K562 (cell line): ENCODE measurements around the gene CARM1. TPM values are rescaled to one million over a fixed set of nuclear protein-coding genes. Genes with fewer than 3 reads are reported as not detected.
"Not testable (repeated sequence)": the region's sequence is repeated elsewhere in the genome, so short reads cannot be mapped to it uniquely, and the experiment has no call there.

Experiments
- ATAC-seq: fragments of 200-7000 bp; cut with Tn5 transposase; 3 replicates; pipeline ENCODE4 v1.9.1; 2020; ENCODE audit warnings: moderate library complexity
- BruUV-seq: library from RNA; stranded (reverse); fragments of 400-500 nt; replicated peaks from 2 replicates; lab custom pipeline; 2021; lab: Mats Ljungman, UMichigan
- CTCF ChIA-PET: fragments of 300-600 bp; formaldehyde crosslinking; extraction: SDS; loops from one replicate; lab custom pipeline; 2021; ENCODE audit warnings: low intra/inter-chr PET ratio; lab: Yijun Ruan, JAX
- POLR2A ChIA-PET: fragments of 300-600, 350-650 bp; sonication (Branson Sonifier 250); formaldehyde crosslinking; extraction: SDS; loops from one replicate; lab custom pipeline; 2021; ENCODE audit warnings: antibody characterized with exemption, inconsistent platforms; lab: Yijun Ruan, JAX
- DNase-seq, 4 experiments: peaks; one replicate each; pipeline versions ENCODE4 v3.0.0 to v3.0.0-alpha.2; 2011 to 2018; ENCODE audit warnings: low spot score in 3 of 4, mixed read lengths in 3 of 4; ENCODE audit errors: extremely low read depth in 1 of 4
- FAIRE-seq: peaks from 2 replicates; lab custom pipeline; 2011; peaks lifted over from hg19 to GRCh38; lab: Jason Lieb, UNC
- H2AFZ ChIP-seq: 2 replicates; pipeline ENCODE4 v1.6.0; 2011; ENCODE audit warnings: low read depth, low read length, control low read depth, inconsistent platforms
- H3K27ac ChIP-seq: fragments of 200-600 bp; 3 replicates; pipeline ENCODE4 v1.8.0; 2011; ENCODE audit warnings: low read depth, mild to moderate bottlenecking, control low read depth, inconsistent platforms, low read length, moderate library complexity, mixed read lengths; ENCODE audit errors: extremely low read depth
- H3K27me3 ChIP-seq, 2 experiments: fragments of 300-600 bp in 1 of 2; 2 replicates in 1 of 2; 3 replicates in 1 of 2; pipeline versions ENCODE4 v1.6.0 to v1.8.0; 2011; ENCODE audit warnings: inconsistent platforms in 2 of 2, low read length in 2 of 2, mild to moderate bottlenecking in 1 of 2, mixed read lengths in 1 of 2, moderate library complexity in 1 of 2; ENCODE audit not compliant: control insufficient read depth in 2 of 2, insufficient read depth in 2 of 2
- H3K36me3 ChIP-seq: fragments of 300-600 bp; 3 replicates; pipeline ENCODE4 v1.8.0; 2011; ENCODE audit warnings: mild to moderate bottlenecking, low read length, inconsistent platforms; ENCODE audit not compliant: control insufficient read depth, insufficient read depth
- H3K4me1 ChIP-seq, 2 experiments: fragments of 200-600 bp in 1 of 2; replicated peaks in 1 of 2; 2 replicates in 1 of 2; 3 replicates in 1 of 2; pipeline versions ENCODE4 v1.5.1 to v1.8.0; 2011; ENCODE audit warnings: inconsistent platforms in 2 of 2, low read length in 2 of 2, mild to moderate bottlenecking in 1 of 2, mixed read lengths in 1 of 2, moderate library complexity in 1 of 2; ENCODE audit not compliant: control insufficient read depth in 2 of 2, insufficient read depth in 2 of 2
- H3K4me2 ChIP-seq: 2 replicates; pipeline ENCODE4 v1.6.1; 2011; ENCODE audit warnings: low read length, control low read depth, inconsistent platforms, mixed read lengths; ENCODE audit not compliant: insufficient read depth
- H3K4me3 ChIP-seq: fragments of 200-600 bp; sonication (generic), shearing (Covaris generic); 2 replicates; pipeline ENCODE4 v1.5.1; 2016; ENCODE audit warnings: control low read depth, inconsistent platforms
- H3K79me2 ChIP-seq: fragments of 200-600 bp; 3 replicates; pipeline ENCODE4 v1.8.0; 2011; ENCODE audit warnings: low read length, inconsistent platforms; ENCODE audit not compliant: control insufficient read depth, insufficient read depth
- H3K9ac ChIP-seq, 2 experiments: 2 replicates each; pipeline versions ENCODE4 v1.6.0 to v1.6.1; 2011; ENCODE audit warnings: low read depth in 2 of 2, low read length in 2 of 2, control low read depth in 1 of 2, inconsistent platforms in 1 of 2, mild to moderate bottlenecking in 1 of 2, mixed read lengths in 1 of 2; ENCODE audit not compliant: insufficient read depth in 1 of 2
- H3K9me1 ChIP-seq: one replicate; pipeline ENCODE4 v1.6.0; 2011; ENCODE audit warnings: inconsistent platforms, mild to moderate bottlenecking, low read length, moderate library complexity; ENCODE audit not compliant: control insufficient read depth, insufficient read depth
- H3K9me3 ChIP-seq: replicated peaks from 2 replicates; pipeline ENCODE4 v1.5.1; 2011; ENCODE audit warnings: low read depth, low read length, inconsistent platforms; ENCODE audit not compliant: control insufficient read depth, insufficient read depth
- H4K20me1 ChIP-seq: replicated peaks from 2 replicates; pipeline ENCODE4 v1.6.1; 2011; ENCODE audit warnings: low read length, inconsistent platforms, mixed read lengths; ENCODE audit not compliant: control insufficient read depth, insufficient read depth
- CEBPB ChIP-seq: fragments of 450-650 bp; IDR thresholded peaks from 2 replicates; pipeline ENCODE4 v1.6.1; 2016; ENCODE audit warnings: missing genetic modification characterization, missing compliant biosample characterization
- CEBPG ChIP-seq, 3 experiments: fragments of 200-800 bp in 1 of 3; sonication (Bioruptor generic) in 1 of 3; sonication (generic) in 1 of 3; formaldehyde crosslinking in 1 of 3; IDR thresholded peaks in 2 of 3; conservative IDR thresholded peaks in 1 of 3; 2 replicates each; pipeline versions ENCODE4 v1.6.1 to v1.8.0; 2016 to 2022; ENCODE audit warnings: missing compliant biosample characterization in 2 of 3, missing genetic modification characterization in 2 of 3, mild to moderate bottlenecking in 1 of 3, missing genetic modification reagents in 1 of 3
- FOXP1 ChIP-seq: sonication (generic); formaldehyde crosslinking; IDR thresholded peaks from 2 replicates; pipeline ENCODE4 v1.8.0; 2022; ENCODE audit warnings: mild to moderate bottlenecking, missing genetic modification reagents
- WGBS: fragments of 100-300 bp; shearing (Covaris generic); methylation state at CpG from one replicate; pipeline ENCODE4 v1.1.6; 2016; ENCODE audit warnings: low coverage, mixed read lengths; ENCODE audit not compliant: insufficient coverage; ENCODE audit errors: missing lambda C conversion rate; 5-methylcytosine and 5-hydroxymethylcytosine counted together
- in situ Hi-C: fragments of 300-500 bp; cut with MboI; formaldehyde crosslinking; loops from 4 replicates; pipeline ENCODE4 v1.15.0; 2018; ENCODE audit warnings: inconsistent platforms, mixed read lengths
- intact Hi-C: fragments of 100-400 bp; cut with micrococcal nuclease; formaldehyde crosslinking; loops from 2 replicates; pipeline ENCODE4 v1.14.2; 2022
- polyA plus RNA-seq, 8 experiments: library from polyadenylated mRNA; depleted of rRNA in 4 of 8; stranded (reverse) in 5 of 8; unstranded in 3 of 8; fragments of >200 nt; fragmentation: Nextera tagmentation in 2 of 8; fragmentation: Illumina TruSeq in 1 of 8; extraction: Ambion mirVana in 2 of 8; extraction: Trizol in 1 of 8; gene quantifications; 2 replicates each; pipeline versions ENCODE4 v1.2.1 to v1.2.3, GENCODE V29; 2011 to 2014; ENCODE audit warnings: inconsistent platforms in 1 of 8, missing spikeins in 1 of 8
- total RNA-seq, 7 experiments: library from RNA; depleted of rRNA in 6 of 7; stranded (reverse); fragments of >200 nt in 6 of 7; fragmentation: Illumina TruSeq in 2 of 7; extraction: Trizol in 2 of 7; gene quantifications; 2 replicates each; pipeline versions ENCODE4 v1.2.1 to v1.2.3, GENCODE V29; 2011 to 2021; ENCODE audit warnings: low replicate concordance in 1 of 7

Gene CARM1
- total and polyA plus RNA-seq, 9 of the 15 experiments (the other 6 are each of a cell fraction or from before 2014, with no cell fraction given): 0.36 to 86.0 (median 29.7) TPM

DNA sequence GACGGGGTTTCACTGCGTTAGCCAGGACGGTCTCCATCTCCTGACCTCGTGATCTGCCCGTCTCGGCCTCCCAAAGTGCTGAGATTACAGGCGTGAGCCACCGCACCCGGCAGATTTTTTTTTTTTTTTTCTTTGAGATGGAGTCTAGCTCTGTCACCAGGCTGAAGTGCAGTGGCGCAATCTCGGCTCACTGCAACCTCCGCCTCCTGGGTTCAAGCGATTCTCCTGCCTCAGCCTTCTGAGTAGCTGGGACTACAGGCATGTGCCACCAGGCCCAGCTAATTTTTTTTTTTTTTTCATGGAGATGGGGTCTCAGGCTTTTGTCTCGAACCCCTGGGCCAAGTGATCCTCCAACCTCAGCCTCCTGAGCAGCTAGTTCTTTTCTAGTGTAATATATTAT lies 70.3 kb downstream of the CARM1 start:
- not testable (repeated sequence) for H3K27ac ChIP-seq; H4K20me1 ChIP-seq; BruUV-seq; H3K27me3 ChIP-seq; H3K36me3 ChIP-seq; H3K4me3 ChIP-seq; FAIRE-seq; H2AFZ ChIP-seq; TF ChIP-seq CEBPG (CRISPR knock-in tag; IDR thresholded peaks at IDR 0.05)
- peak overlapping the region; percentile 29; the same call in 1 of the 2 replicates for H3K4me2 ChIP-seq
- CTCF ChIA-PET: interaction anchor here (0.6 kb wide), 1 partner anchor 197 kb away, joined by 4 read pairs; no protein-coding TSS in a partner anchor
- peak; percentile 12; the same call in 2 of the 3 replicates for ATAC-seq
- TF ChIP-seq CEBPB (tag) (peak; percentile 63), FOXP1 (CRISPR knock-in tag) (peak; percentile 26; the same call in 1 of the 2 replicates), CEBPG (tag; conservative IDR thresholded peaks at IDR 0.05 in 1 of 2, IDR thresholded peaks at IDR 0.05 in 1 of 2) (peak in 1 of 2 experiments; percentile 35; a peak in 1 of 4 replicates)
- TF ChIP-seq, all 486 proteins: peak for 3; not testable (repeated sequence) for 483
- H3K9me3 ChIP-seq, H3K9me1 ChIP-seq, DNase-seq, H3K79me2 ChIP-seq, in situ Hi-C loops, H3K9ac ChIP-seq: not testable (repeated sequence)
- H3K4me1 ChIP-seq: peaks cover 4 to 12% of the 10 kb centered on the region in 2 experiments; a peak in 3 of 5 replicates
- 18% methylated on average over 13 of the region's 14 CpGs for WGBS
- POLR2A ChIA-PET: interaction anchor here (0.6 to 1.1 kb wide), 6 partner anchors 8 to 159 kb away, joined by 3 to 6 read pairs (median 3); no protein-coding TSS in a partner anchor
- intact Hi-C loops: loop anchor here (2.0 to 5.0 kb wide), 2 partner anchors 96 to 261 kb away; no protein-coding TSS in a partner anchor

GRCh38 chr19:10943412-10943811 lies 72.1 kb downstream of the CARM1 start:
- BruUV-seq, H3K79me2 ChIP-seq, H3K27me3 ChIP-seq, H3K4me3 ChIP-seq, in situ Hi-C loops, H3K9ac ChIP-seq, H3K9me1 ChIP-seq, DNase-seq, H3K27ac ChIP-seq, CTCF ChIA-PET, ATAC-seq, FAIRE-seq, H3K4me2 ChIP-seq, H3K4me1 ChIP-seq, H4K20me1 ChIP-seq, H2AFZ ChIP-seq, H3K9me3 ChIP-seq, H3K36me3 ChIP-seq: not testable (repeated sequence)
- intact Hi-C loops: loop anchor here (2.0 to 5.0 kb wide), 2 partner anchors 94 to 259 kb away; no protein-coding TSS in a partner anchor
- POLR2A ChIA-PET: interaction anchor here (0.8 to 2.0 kb wide), 2 partner anchors 11 to 27 kb away, joined by 4 read pairs; no protein-coding TSS in a partner anchor
- 66% methylated on average over 4 of the region's 4 CpGs for WGBS
